Measurements from ENCODE around the gene GRIK2. TPM values are rescaled to one million over a fixed set of nuclear protein-coding genes. Genes with fewer than 3 reads are reported as not detected.
"Not testable (repeated sequence)": the region's sequence is repeated elsewhere in the genome, so short reads cannot be mapped to it uniquely, and the experiment has no call there.

The GRIK2 gene
- total RNA-seq, 1 experiment from 2014 or later, result 6.6 TPM

DNA sequence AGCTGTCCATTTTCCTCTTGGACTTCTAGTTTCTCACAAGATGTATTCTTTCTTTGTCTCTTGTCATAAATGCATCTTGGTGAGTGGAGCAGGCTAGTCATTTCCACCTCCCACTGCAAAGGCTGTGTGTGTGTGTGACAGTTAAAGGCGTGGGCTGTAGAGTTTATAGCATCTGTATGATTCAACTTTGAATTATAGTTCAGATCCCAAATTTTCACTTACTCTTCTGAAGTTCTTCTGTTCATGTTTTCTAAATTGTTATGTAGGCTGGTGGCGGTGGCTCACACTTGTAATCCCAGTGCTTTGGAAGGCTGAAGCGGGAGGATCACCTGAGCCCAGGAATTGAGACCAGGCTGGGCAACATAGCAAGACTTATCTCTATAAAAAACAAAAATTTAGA is 44.7 kb upstream of the GRIK2 start:
- ATAC-seq (no peak), DNase-seq (ENCODE audit: low read depth, low spot score) (no peak)
- TF ChIP-seq, protein P1, sequence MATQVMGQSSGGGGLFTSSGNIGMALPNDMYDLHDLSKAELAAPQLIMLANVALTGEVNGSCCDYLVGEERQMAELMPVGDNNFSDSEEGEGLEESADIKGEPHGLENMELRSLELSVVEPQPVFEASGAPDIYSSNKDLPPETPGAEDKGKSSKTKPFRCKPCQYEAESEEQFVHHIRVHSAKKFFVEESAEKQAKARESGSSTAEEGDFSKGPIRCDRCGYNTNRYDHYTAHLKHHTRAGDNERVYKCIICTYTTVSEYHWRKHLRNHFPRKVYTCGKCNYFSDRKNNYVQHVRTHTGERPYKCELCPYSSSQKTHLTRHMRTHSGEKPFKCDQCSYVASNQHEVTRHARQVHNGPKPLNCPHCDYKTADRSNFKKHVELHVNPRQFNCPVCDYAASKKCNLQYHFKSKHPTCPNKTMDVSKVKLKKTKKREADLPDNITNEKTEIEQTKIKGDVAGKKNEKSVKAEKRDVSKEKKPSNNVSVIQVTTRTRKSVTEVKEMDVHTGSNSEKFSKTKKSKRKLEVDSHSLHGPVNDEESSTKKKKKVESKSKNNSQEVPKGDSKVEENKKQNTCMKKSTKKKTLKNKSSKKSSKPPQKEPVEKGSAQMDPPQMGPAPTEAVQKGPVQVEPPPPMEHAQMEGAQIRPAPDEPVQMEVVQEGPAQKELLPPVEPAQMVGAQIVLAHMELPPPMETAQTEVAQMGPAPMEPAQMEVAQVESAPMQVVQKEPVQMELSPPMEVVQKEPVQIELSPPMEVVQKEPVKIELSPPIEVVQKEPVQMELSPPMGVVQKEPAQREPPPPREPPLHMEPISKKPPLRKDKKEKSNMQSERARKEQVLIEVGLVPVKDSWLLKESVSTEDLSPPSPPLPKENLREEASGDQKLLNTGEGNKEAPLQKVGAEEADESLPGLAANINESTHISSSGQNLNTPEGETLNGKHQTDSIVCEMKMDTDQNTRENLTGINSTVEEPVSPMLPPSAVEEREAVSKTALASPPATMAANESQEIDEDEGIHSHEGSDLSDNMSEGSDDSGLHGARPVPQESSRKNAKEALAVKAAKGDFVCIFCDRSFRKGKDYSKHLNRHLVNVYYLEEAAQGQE (IDR thresholded peaks at IDR 0.05; ENCODE audit: insufficient read depth in 1 of 2, low read depth in 2 of 2, low read length in 1 of 2), result no peak
- TF ChIP-seq SIN3A (IDR thresholded peaks at IDR 0.05; ENCODE audit: borderline replicate concordance, insufficient read depth, low read depth, low read length) (no peak), POLR2AphosphoS5 (IDR thresholded peaks at IDR 0.05; ENCODE audit: low read depth, low read length) (no peak)
- TF ChIP-seq, protein P2, sequence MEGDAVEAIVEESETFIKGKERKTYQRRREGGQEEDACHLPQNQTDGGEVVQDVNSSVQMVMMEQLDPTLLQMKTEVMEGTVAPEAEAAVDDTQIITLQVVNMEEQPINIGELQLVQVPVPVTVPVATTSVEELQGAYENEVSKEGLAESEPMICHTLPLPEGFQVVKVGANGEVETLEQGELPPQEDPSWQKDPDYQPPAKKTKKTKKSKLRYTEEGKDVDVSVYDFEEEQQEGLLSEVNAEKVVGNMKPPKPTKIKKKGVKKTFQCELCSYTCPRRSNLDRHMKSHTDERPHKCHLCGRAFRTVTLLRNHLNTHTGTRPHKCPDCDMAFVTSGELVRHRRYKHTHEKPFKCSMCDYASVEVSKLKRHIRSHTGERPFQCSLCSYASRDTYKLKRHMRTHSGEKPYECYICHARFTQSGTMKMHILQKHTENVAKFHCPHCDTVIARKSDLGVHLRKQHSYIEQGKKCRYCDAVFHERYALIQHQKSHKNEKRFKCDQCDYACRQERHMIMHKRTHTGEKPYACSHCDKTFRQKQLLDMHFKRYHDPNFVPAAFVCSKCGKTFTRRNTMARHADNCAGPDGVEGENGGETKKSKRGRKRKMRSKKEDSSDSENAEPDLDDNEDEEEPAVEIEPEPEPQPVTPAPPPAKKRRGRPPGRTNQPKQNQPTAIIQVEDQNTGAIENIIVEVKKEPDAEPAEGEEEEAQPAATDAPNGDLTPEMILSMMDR (IDR thresholded peaks at IDR 0.05), result no peak
- in situ Hi-C loops (cut with HindIII; ENCODE audit: low pct_unique_long_range_greater_than_20kb, low sequenced_read_pairs), result no loop called here
- POLR2A ChIA-PET, result no interaction called here
- H3K4me1 ChIP-seq (ENCODE audit: control insufficient read depth, insufficient read depth, low read length), result no peaks in the 10 kb centered on the region
- intact Hi-C loops (cut with micrococcal nuclease; ENCODE audit: unreplicated experiment), result no loop called here
- H3K27me3 ChIP-seq (ENCODE audit: control insufficient read depth, insufficient read depth, low read length), result no peaks in the 10 kb centered on the region
- BruUV-seq (replicated peaks), result no TSS peak
- CTCF ChIA-PET, result no interaction called here
- no peaks in the 10 kb centered on the region for H3K9me3 ChIP-seq (ENCODE audit: control insufficient read depth, insufficient read depth, low read depth, low read length)
- H3K27ac ChIP-seq (ENCODE audit: low read length), result no peak overlapping the region
- H3K36me3 ChIP-seq (ENCODE audit: control insufficient read depth, insufficient read depth, low read length), result no peaks in the 10 kb centered on the region
- no peak overlapping the region for H3K4me3 ChIP-seq (ENCODE audit: low read depth in 2 of 2, low read length in 2 of 2)

DNA sequence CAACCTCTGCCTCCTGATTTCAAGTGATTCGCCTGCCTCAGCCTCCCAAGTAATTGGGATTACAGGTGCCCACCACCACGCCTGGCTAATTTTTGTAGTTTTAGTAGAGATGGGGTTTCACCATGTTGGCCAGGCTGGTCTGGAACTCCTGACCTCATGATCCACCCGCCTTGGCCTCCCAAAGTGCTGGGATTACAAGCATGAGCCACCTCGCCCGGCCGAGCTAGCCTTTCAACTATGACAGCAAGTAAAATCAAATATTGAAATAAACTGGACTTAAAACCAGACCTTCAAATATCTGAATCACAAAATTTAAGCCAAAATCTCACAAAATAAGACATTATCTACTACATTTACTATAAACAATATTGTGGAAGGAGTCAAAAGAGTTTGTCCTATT is 42.9 kb upstream of the GRIK2 start:
- CTCF ChIA-PET; intact Hi-C loops (cut with micrococcal nuclease; ENCODE audit: unreplicated experiment); POLR2A ChIA-PET; H3K36me3 ChIP-seq (ENCODE audit: control insufficient read depth, insufficient read depth, low read length); ATAC-seq; H3K27ac ChIP-seq (ENCODE audit: low read length); H3K4me3 ChIP-seq (ENCODE audit: low read depth in 2 of 2, low read length in 2 of 2); H3K27me3 ChIP-seq (ENCODE audit: control insufficient read depth, insufficient read depth, low read length); in situ Hi-C loops (cut with HindIII; ENCODE audit: low pct_unique_long_range_greater_than_20kb, low sequenced_read_pairs); H3K4me1 ChIP-seq (ENCODE audit: control insufficient read depth, insufficient read depth, low read length); H3K9me3 ChIP-seq (ENCODE audit: control insufficient read depth, insufficient read depth, low read depth, low read length); BruUV-seq (replicated peaks); DNase-seq (ENCODE audit: low read depth, low spot score): not testable (repeated sequence)

DNA sequence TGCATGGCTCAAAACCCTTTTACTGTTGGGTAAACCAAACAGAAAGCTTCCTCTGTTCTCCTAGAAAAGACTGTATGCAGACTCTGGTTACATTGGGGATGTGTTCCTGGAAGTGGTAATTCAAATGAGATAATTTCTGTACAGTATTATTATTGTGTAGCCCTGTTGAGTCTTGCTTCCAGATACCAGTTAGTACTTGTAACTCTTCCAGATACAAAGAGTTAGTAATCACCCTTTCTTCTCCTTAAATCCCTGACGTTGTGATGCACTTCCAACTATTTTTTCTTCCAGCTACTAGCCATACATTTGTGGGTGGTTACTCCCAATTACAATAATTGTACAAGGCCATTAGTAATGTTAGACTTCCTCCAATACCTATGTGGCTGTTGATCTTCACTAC is 42.3 kb upstream of the GRIK2 start:
- no peak for ATAC-seq
- in situ Hi-C loops (cut with HindIII; ENCODE audit: low pct_unique_long_range_greater_than_20kb, low sequenced_read_pairs), result no loop called here
- TF ChIP-seq, protein P1 (IDR thresholded peaks at IDR 0.05; ENCODE audit: insufficient read depth in 1 of 2, low read depth in 2 of 2, low read length in 1 of 2), result no peak
- TF ChIP-seq POLR2AphosphoS5 (IDR thresholded peaks at IDR 0.05; ENCODE audit: low read depth, low read length) (no peak), TCF7L2 (IDR thresholded peaks at IDR 0.05; ENCODE audit: low read depth, low read length) (no peak), SIN3A (IDR thresholded peaks at IDR 0.05; ENCODE audit: borderline replicate concordance, insufficient read depth, low read depth, low read length) (no peak)
- TF ChIP-seq, protein P2 (IDR thresholded peaks at IDR 0.05), result no peak

More for the DNA sequence above, 42.3 kb upstream of the GRIK2 start:
- intact Hi-C loops (cut with micrococcal nuclease; ENCODE audit: unreplicated experiment), result no loop called here
- H3K36me3 ChIP-seq (ENCODE audit: control insufficient read depth, insufficient read depth, low read length), result no peaks in the 10 kb centered on the region
- ChIA-PET CTCF (no interaction called here), POLR2A (no interaction called here)
- H3K27me3 ChIP-seq (ENCODE audit: control insufficient read depth, insufficient read depth, low read length), result no peaks in the 10 kb centered on the region
- no TSS peak for BruUV-seq (replicated peaks)
- no peak overlapping the region for H3K4me3 ChIP-seq (ENCODE audit: low read depth in 2 of 2, low read length in 2 of 2)
- H3K4me1 ChIP-seq (ENCODE audit: control insufficient read depth, insufficient read depth, low read length), result no peaks in the 10 kb centered on the region
- no peak overlapping the region for H3K27ac ChIP-seq (ENCODE audit: low read length)
- no peaks in the 10 kb centered on the region for H3K9me3 ChIP-seq (ENCODE audit: control insufficient read depth, insufficient read depth, low read depth, low read length)
- DNase-seq (ENCODE audit: low read depth, low spot score), result no peak
